ENCODE measurements around the gene SMCO4.
"Not testable (repeated sequence)": the region's sequence is repeated elsewhere in the genome, so short reads cannot be mapped to it uniquely, and the experiment has no call there.

Gene SMCO4

GRCh38 chr11:93583490-93583889 lies 40.3 kb upstream of the SMCO4 start:
- no peak for TF ChIP-seq CTCF (IDR thresholded peaks at IDR 0.05; ENCODE audit: insufficient read depth, low read length, missing control alignments)
- ChIA-PET POLR2A (no interaction called here), CTCF (no interaction called here)
- H3K4me3 ChIP-seq (ENCODE audit: low read depth, low read length) = no peak overlapping the region
- no peak for DNase-seq (ENCODE audit: low read depth, low spot score)

- ChIA-PET CTCF (interaction anchor here (2.5 kb wide), 1 partner anchor 69 kb away, joined by 7 read pairs; no protein-coding TSS in a partner anchor), POLR2A (no interaction called here)
- no peak for DNase-seq (ENCODE audit: low read depth, low spot score)
- TF ChIP-seq CTCF (IDR thresholded peaks at IDR 0.05; ENCODE audit: insufficient read depth, low read length, missing control alignments) = no peak
- H3K4me3 ChIP-seq (ENCODE audit: low read depth, low read length) = no peak overlapping the region
Observed at GRCh38 chr11:93579187-93579751, 36.1 kb upstream of the SMCO4 start.

GRCh38 chr11:93577286-93577685 lies 34.1 kb upstream of the SMCO4 start:
- ChIA-PET CTCF (interaction anchor here (0.9 to 2.5 kb wide), 3 partner anchors 71 to 342 kb away, joined by 4 to 7 read pairs (median 4); no protein-coding TSS in a partner anchor), POLR2A (interaction anchor here (0.6 to 1.2 kb wide), 2 partner anchors 9 to 76 kb away, joined by 3 to 4 read pairs; no protein-coding TSS in a partner anchor)
- no peak for TF ChIP-seq CTCF (IDR thresholded peaks at IDR 0.05; ENCODE audit: insufficient read depth, low read length, missing control alignments)
- H3K4me3 ChIP-seq (ENCODE audit: low read depth, low read length) = no peak overlapping the region
- DNase-seq (ENCODE audit: low read depth, low spot score) = peak; percentile 73

- peak; percentile 19 for DNase-seq (ENCODE audit: low read depth, low spot score)
- ChIA-PET POLR2A (interaction anchor here (1.2 kb wide), 1 partner anchor 9 kb away, joined by 4 read pairs; no protein-coding TSS in a partner anchor), CTCF (interaction anchor here (0.9 to 2.5 kb wide), 3 partner anchors 71 to 342 kb away, joined by 4 to 7 read pairs (median 4); no protein-coding TSS in a partner anchor)
- H3K4me3 ChIP-seq (ENCODE audit: low read depth, low read length) = not testable (repeated sequence)
Observed at GRCh38 chr11:93576870-93577269, 33.7 kb upstream of the SMCO4 start.

- DNase-seq (ENCODE audit: low read depth, low spot score) = no peak
- no peak overlapping the region for H3K4me3 ChIP-seq (ENCODE audit: low read depth, low read length)
- TF ChIP-seq CTCF (IDR thresholded peaks at IDR 0.05; ENCODE audit: insufficient read depth, low read length, missing control alignments) = no peak
- CTCF ChIA-PET = no interaction called here
- POLR2A ChIA-PET = no interaction called here
Observed at GRCh38 chr11:93574638-93575220, 31.5 kb upstream of the SMCO4 start.

- TF ChIP-seq CTCF (IDR thresholded peaks at IDR 0.05; ENCODE audit: insufficient read depth, low read length, missing control alignments) = no peak
- DNase-seq (ENCODE audit: low read depth, low spot score) = no peak
- ChIA-PET POLR2A (no interaction called here), CTCF (no interaction called here)
- no peak overlapping the region for H3K4me3 ChIP-seq (ENCODE audit: low read depth, low read length)
Observed at GRCh38 chr11:93573184-93573583, 30.0 kb upstream of the SMCO4 start.

- H3K4me3 ChIP-seq (ENCODE audit: low read depth, low read length) = no peak overlapping the region
- ChIA-PET POLR2A (no interaction called here), CTCF (no interaction called here)
- no peak for TF ChIP-seq CTCF (IDR thresholded peaks at IDR 0.05; ENCODE audit: insufficient read depth, low read length, missing control alignments)
- no peak for DNase-seq (ENCODE audit: low read depth, low spot score)
Observed at GRCh38 chr11:93572621-93573020, 29.4 kb upstream of the SMCO4 start.

All from AG04449 (cell line).